Cerebellar cortex (tissue), 1 donor: ENCODE results near the gene C1orf226.
"Not testable (repeated sequence)": the region's sequence is repeated elsewhere in the genome, so short reads cannot be mapped to it uniquely, and the experiment has no call there.

Experiments
- DNase-seq: peaks from one replicate; pipeline ENCODE4 v3.0.0-alpha.2; 2015; ENCODE audit warnings: low spot score

C1orf226 gene

DNA sequence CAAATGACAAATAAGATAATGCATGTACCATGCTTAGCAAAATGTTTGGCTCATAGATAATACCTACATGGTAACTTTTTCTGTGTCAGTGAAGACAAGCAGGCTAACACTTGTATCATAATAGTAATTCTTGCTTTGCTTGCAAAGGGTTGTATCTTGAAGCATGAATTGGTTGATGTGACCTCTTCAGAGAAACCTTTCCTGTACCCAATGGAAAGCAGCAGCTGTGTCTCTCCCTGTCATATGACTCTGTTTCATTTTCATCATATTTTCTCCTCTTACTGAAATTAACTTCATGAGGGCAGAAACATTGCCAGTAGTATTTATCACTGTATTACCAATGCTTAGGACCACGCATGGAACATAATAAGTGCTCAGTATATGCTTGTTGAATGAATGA is 26.0 kb downstream of the C1orf226 start:
- no peak for DNase-seq

DNA sequence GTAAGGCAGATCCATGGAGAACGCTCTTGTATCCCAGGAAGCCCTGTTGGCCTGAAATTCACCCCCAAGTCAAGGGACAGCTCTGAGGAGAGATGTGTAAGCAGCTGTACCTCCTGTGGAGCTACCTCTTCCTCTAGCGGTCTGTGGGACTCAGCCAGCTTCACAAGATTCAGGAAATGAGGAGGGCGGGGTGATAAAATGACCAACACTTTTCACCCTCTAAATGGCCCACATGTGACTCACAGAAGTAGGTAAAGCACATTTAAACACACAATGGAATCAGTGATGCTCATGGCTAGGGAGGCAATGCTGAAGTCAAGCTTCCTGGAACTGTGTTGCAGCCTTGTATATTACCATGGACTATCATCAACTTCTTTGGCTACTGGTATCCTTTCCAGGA is 30.5 kb downstream of the C1orf226 start, which contains the start of gene SH2D1B:
Gene SH2D1B (minus strand): TSS at position 135 of the 400 bp plus-strand sequence. CDS start 120 bp downstream, at position 15.
- no peak for DNase-seq

GRCh38 chr1:162416215-162416614 is 34.7 kb downstream of the C1orf226 start:
- DNase-seq, result no peak

DNA sequence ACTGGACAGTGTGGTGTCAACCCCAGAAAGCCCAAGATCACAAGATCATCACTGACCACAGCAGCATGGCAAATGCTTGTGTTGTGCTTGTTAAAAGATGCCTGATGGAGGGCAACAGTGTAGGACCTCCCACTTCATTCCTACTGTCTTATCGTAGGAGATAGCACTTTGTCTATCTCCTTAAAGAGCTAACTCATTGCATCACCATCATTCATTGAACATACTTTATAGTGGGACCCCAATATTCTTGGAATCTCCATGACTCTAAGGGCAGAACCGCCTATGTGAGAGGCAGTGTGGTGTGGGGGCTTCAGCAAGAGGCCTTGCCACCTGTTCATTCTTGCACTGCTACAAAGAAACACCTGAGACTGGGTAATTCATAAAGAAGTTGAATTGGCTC is 35.4 kb downstream of the C1orf226 start:
- no peak for DNase-seq

GRCh38 chr1:162417650-162418049 is 36.1 kb downstream of the C1orf226 start:
- no peak for DNase-seq

DNA sequence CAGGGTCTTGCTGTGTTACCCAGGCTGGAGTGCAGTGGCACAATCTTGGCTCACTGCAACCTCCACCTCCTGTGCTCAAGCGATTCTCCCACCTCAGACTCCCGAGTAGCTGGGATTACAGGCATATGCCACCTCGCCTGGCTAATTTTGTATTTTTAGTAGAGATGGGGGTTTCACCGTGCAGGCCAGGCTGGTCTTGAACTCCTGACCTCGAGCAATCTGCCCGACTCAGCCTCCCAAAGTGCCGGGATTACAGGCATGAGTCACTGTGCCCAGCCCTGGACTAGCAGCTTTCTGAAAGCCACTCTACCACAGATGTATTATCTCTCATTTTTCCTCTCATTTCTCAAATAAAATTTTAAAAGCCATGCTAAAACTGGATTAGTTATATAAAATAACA is 37.1 kb downstream of the C1orf226 start:
- DNase-seq, result not testable (repeated sequence)

DNA sequence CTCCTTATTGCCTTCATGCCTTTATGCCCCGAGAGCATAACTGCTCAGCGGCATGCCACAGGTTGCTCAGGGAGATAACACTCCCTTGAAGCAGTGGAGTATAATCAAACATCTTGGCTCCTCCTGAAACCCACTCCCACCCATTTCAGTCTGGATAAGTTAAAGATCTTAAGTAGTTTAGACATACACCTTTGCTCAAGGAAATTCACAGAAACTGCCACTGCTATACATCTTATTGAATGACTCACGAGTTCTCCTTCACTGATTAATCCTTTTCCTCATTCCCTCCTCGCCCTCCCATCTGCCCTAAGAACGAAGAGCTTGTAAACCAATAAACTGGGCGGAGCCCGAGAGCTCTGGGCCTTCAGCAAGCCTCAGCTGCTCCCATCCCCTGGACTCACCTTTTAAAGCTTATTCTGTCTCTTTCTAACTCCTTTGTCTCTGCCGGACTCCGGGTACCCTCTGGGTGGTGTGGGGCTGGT is 38.0 kb downstream of the C1orf226 start:
- not testable (repeated sequence) for DNase-seq

DNA sequence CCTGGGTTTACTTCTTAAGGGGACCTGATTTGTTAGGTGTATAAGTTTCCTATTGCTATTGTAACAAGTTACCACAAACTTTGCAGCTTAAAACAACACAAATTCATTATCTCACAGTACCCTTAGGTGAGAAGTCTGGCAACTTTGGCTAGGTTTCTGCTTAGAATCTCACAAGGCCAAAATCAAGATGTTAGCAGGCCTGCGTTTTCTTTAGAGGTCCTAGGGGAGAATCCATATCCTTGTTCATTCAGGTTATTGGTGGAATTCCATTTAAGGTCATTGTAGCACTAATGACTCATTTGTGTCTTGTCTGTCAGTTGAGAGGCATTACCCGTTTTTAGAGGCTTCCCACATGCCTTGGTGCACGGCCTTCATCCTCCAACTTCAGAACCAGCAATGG is 38.6 kb downstream of the C1orf226 start:
- DNase-seq, result no peak

- DNase-seq, result no peak
Observed at GRCh38 chr1:162421258-162422164, 40.0 kb downstream of the C1orf226 start.

- no peak for DNase-seq
Observed at GRCh38 chr1:162422662-162423375, 41.3 kb downstream of the C1orf226 start.

GRCh38 chr1:162430583-162430982 is 49.1 kb downstream of the C1orf226 start:
- no peak for DNase-seq

GRCh38 chr1:162432977-162433713 is 51.6 kb downstream of the C1orf226 start:
- DNase-seq, result not testable (repeated sequence)
